ENCODE results near the gene MEF2B. TPM values are rescaled to one million over a fixed set of nuclear protein-coding genes. Genes with fewer than 3 reads are reported as not detected.

Gene MEF2B
- total and polyA plus RNA-seq, 2 experiments from 2014 or later = 7.4 to 8.3 TPM

GRCh38 chr19:19203012-19203856 lies 33.2 kb upstream of the MEF2B start, which contains the start of gene NR2C2AP (continued):
- no peak for TF ChIP-seq REST (IDR thresholded peaks at IDR 0.05; ENCODE audit: unreplicated experiment)
- TF ChIP-seq ZNF331 (CRISPR knock-in tag; IDR thresholded peaks at IDR 0.05; ENCODE audit: low read depth) = no peak
- TF ChIP-seq STAT1 (IDR thresholded peaks at IDR 0.05; ENCODE audit: unreplicated experiment) = no peak

- Mint-ChIP-seq H3K27ac (0 out of 2 replicates have a peak overlapping the region, but pooled peaks have one; percentile 93), H3K4me3 (peak overlapping the region; percentile 93), H3K36me3 (ENCODE audit: low read depth) (peaks cover 34% of the 10 kb centered on the region), H3K4me1 (peaks cover 11% of the 10 kb centered on the region; the same call in 2 of the 3 replicates), H3K27me3 (ENCODE audit: insufficient read depth, low read depth, poor library complexity) (peaks cover 55% of the 10 kb centered on the region), H3K9me3 (peaks cover 4% of the 10 kb centered on the region; the same call in 2 of the 3 replicates)
- Histone ChIP-seq H3K27ac (ENCODE audit: low read depth) (no peak overlapping the region), H3K36me3 (ENCODE audit: insufficient read depth) (no peaks in the 10 kb centered on the region), H4K20me1 (replicated peaks; ENCODE audit: insufficient read depth) (no peaks in the 10 kb centered on the region; the same call in 1 of the 2 replicates), H3K4me1 (ENCODE audit: insufficient read depth) (0 out of 2 replicates have a peak, but pooled peaks cover 6% of the 10 kb centered on the region), H3K79me2 (replicated peaks; ENCODE audit: insufficient read depth) (no peaks in the 10 kb centered on the region), H3K27me3 (ENCODE audit: insufficient read depth) (peaks cover 37% of the 10 kb centered on the region), H3K4me3 (peak overlapping the region; percentile 96), H3K4me2 (peak overlapping the region; percentile 92), H3K9me2 (ENCODE audit: insufficient read depth) (no peaks in the 10 kb centered on the region), H3F3A (replicated peaks; ENCODE audit: low read depth) (0 out of 2 replicates have a peak, but pooled peaks cover 9% of the 10 kb centered on the region), H2AFZ (peak overlapping the region; percentile 78; the same call in 1 of the 2 replicates)
- DNase-seq (ENCODE audit: low spot score) = no peak
- ATAC-seq = peak; percentile 21
- TF ChIP-seq ETS1 (IDR thresholded peaks at IDR 0.05) = no peak
- no peak for TF ChIP-seq EZH2 (IDR thresholded peaks at IDR 0.05; ENCODE audit: low read depth, unreplicated experiment)
- TF ChIP-seq ZNF462 (CRISPR knock-in tag; IDR thresholded peaks at IDR 0.05) = no peak
- no peak for TF ChIP-seq NANOG (IDR thresholded peaks at IDR 0.05; ENCODE audit: borderline replicate concordance)
- no peak for TF ChIP-seq ZNF114 (CRISPR knock-in tag; IDR thresholded peaks at IDR 0.05)
- TF ChIP-seq REST (IDR thresholded peaks at IDR 0.05; ENCODE audit: unreplicated experiment) = no peak
- no peak for TF ChIP-seq ZNF331 (CRISPR knock-in tag; IDR thresholded peaks at IDR 0.05; ENCODE audit: low read depth)
These were observed 32.6 kb upstream of the MEF2B start for GRCh38 chr19:19202707-19203011.
